Naive B cell (primary cell): Measurements from ENCODE around the gene HCFC2. TPM values are rescaled to one million over a fixed set of nuclear protein-coding genes. Genes with fewer than 3 reads are reported as not detected.

Experiments used
- ATAC-seq, 2 donors: fragments of 150-1000 bp; cut with Tn5 transposase; 2 replicates each; pipeline ENCODE4 v1.10.0; 2021; ENCODE audit warnings: low read depth in 2 of 2, mild to moderate bottlenecking in 2 of 2, moderate library complexity in 2 of 2
- DNase-seq: peaks from one replicate; pipeline ENCODE4 v3.0.0; 2022
- H3K27ac Mint-ChIP-seq, 6 donors: one replicate each; pipeline ENCODE4 v1.8.0; 2020 to 2022; ENCODE audit warnings: mild to moderate bottlenecking in 6 of 6, mixed read lengths in 6 of 6, moderate library complexity in 5 of 6, inconsistent platforms in 2 of 6
- H3K27me3 Mint-ChIP-seq, 3 donors: one replicate each; pipeline ENCODE4 v1.8.0; 2021 to 2022; ENCODE audit warnings: mixed read lengths in 3 of 3, mild to moderate bottlenecking in 1 of 3
- H3K36me3 Mint-ChIP-seq, 2 donors: one replicate each; pipeline ENCODE4 v1.8.0; 2020 to 2022; ENCODE audit warnings: mixed read lengths in 2 of 2, inconsistent platforms in 1 of 2, mild to moderate bottlenecking in 1 of 2
- H3K4me1 Mint-ChIP-seq, 3 donors: one replicate each; pipeline ENCODE4 v1.8.0; 2020 to 2022; ENCODE audit warnings: mixed read lengths in 3 of 3, inconsistent platforms in 1 of 3, mild to moderate bottlenecking in 1 of 3, moderate library complexity in 1 of 3
- H3K4me3 Mint-ChIP-seq, 8 donors: one replicate each; pipeline ENCODE4 v1.8.0; 2020 to 2022; ENCODE audit warnings: mild to moderate bottlenecking in 8 of 8, mixed read lengths in 8 of 8, moderate library complexity in 8 of 8, inconsistent platforms in 2 of 8
- H3K9me3 Mint-ChIP-seq, 7 donors: one replicate each; pipeline ENCODE4 v1.8.0; 2020 to 2022; ENCODE audit warnings: mixed read lengths in 7 of 7, mild to moderate bottlenecking in 5 of 7, inconsistent platforms in 2 of 7, moderate library complexity in 1 of 7
- polyA plus RNA-seq, 6 donors: library from polyadenylated mRNA; unstranded; fragments of 300-500 nt; fragmentation: Illumina TruSeq; gene quantifications; one replicate each; pipeline ENCODE4 v1.2.3, GENCODE V29; 2021; ENCODE audit warnings: low read depth in 6 of 6

The HCFC2 gene
- polyA plus RNA-seq, 6 donors from 2014 or later: 2.6 to 11.5 (median 6.4) TPM

DNA sequence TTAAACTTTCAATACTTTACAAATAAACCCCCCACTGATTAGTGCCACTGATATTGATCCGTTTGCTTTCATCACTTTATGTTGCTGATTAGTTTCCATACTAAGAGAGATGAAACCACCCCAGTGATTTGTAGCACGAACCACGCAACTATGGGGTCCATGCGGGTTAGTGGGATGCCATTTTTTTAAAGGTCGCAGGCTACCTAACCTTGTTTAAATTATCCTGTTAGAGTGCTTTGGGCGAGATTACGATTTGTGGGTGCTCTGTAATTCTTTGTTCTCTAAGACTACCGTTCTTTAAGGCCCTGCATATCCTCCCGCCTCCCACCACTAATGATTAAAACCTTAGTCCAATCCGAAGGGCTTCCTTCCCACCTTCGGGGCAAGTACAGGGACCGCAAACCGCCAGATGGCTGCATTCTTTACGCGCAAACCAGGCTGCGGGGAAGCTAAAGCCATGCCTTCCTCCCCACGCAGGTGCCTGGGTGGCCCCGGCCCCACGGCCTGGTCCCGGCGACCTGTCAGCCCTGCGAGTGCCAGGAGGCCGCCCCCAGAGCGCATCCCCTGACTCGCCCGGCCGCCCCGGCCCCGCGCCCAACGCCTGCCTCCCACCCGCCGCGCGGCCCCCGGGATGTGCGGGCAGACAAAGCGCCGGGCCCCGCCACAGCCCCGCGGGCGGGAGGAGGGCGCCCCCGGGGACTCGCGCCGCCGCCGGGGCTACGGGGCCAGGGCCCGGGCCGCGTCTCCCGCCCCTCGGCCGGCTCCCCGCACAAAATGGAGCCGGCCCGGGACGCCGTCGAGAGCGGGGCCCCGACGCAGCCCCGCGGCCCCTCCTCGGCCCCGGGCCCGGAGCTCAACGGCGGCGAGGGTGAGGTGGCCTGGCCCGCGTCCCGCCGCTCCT lies 72.9 kb downstream of the HCFC2 start:
- H3K36me3 Mint-ChIP-seq: peaks cover 0 to 5% of the 10 kb centered on the region in 2 donors
- ATAC-seq (peak; percentile 29 to 38), DNase-seq (peak; percentile 56)
- H3K27me3 Mint-ChIP-seq: no peaks in the 10 kb centered on the region
- peak overlapping the region; percentile 71 to 95 (median 90) for H3K4me3 Mint-ChIP-seq
- H3K4me1 Mint-ChIP-seq: peaks cover 4 to 25% (median 13%) of the 10 kb centered on the region in 3 donors
- no peaks in the 10 kb centered on the region for H3K9me3 Mint-ChIP-seq
- peak overlapping the region; percentile 73 to 94 (median 92) for H3K27ac Mint-ChIP-seq

DNA sequence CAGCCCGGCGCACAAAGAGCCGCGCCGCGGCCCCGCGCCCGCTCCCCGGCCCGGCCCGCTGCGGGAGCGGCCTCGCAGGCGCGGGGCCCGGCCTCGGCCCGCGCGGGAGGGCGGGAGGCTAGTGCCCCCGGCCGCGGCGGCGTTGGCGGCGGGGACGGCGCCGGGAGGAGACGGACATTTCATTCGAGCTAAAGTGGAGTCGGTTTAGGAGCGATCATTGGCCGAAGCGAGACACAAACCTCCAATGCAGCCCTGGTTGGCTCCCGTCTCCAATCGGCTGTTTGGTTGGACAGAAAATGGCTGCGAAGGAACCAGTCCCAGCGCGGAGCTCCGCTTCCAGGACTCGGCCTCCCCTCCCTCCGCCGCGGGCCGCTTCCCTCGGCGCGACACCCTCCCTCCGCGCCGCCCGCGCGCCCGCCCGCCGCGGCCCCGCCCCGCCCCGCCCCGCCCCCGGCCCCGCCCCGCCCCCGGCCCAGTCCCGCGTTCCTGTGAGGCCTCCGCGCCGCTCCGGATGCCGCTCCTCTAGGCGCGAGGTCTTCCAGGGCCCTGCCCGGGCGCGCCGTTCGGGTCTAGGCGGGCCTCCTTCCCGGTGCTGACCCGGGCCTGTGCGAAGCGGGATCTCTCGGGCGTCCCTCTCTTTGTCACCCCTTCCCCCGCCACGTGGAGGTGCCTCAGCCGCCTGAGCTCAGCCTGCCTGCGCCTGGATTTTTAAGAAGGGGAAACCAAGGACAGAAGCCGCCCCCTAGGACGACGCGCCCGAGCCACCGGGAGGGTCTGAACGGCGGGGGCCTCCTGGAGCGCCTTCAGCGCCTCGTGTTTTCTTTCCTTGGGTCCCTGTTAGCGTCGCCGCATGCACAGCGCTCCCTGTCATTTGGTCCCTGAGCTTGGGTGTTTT lies 73.8 kb downstream of the HCFC2 start, which contains the start of gene NFYB:
Gene NFYB (minus strand): TSS at position 309 of the 895 bp plus-strand sequence. CDS start 2,757 bp downstream, outside the sequence.
- Mint-ChIP-seq H3K4me3 (peak within 1 kb of the TSS; percentile 73 to 95 (median 90)), H3K27me3 (peaks cover 0 to under 1% (median 0%) of the 10 kb centered on the region in 3 donors), H3K27ac (peak within 1 kb of the TSS; percentile 73 to 94 (median 92)), H3K4me1 (peaks cover 0 to 21% (median 7%) of the 10 kb centered on the region in 3 donors), H3K36me3 (no peaks in the 10 kb centered on the region), H3K9me3 (no peaks in the 10 kb centered on the region)
- DNase-seq (peak; percentile 94), ATAC-seq (peak; percentile 92 to 94)

DNA sequence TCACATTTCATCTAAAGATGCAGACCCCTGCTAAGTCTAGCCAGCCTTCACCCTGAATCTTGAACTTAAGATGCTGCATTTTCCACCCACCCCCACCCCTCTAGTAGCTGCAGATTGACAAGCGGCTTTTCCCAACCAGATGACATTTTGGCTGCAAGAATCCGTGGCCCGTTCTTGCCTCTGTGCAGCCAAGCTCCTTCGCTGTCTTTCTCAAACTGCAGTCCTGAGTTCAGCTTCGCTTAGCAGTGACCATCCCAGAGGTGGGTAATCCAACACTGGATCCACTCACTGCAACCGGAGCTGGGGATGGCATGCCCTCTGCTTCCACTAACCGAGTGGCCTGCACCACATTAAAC lies 74.4 kb downstream of the HCFC2 start:
- Mint-ChIP-seq H3K27ac (peak overlapping the region in 1 of 6 donors; percentile 43), H3K36me3 (no peaks in the 10 kb centered on the region), H3K4me3 (peak overlapping the region; percentile 67 to 86 (median 76)), H3K9me3 (peaks cover 0 to 2% (median 0%) of the 10 kb centered on the region in 7 donors), H3K4me1 (peaks cover 0 to 21% (median 7%) of the 10 kb centered on the region in 3 donors), H3K27me3 (peaks cover 0 to 6% (median 0%) of the 10 kb centered on the region in 3 donors)
- DNase-seq (no peak), ATAC-seq (no peak)

DNA sequence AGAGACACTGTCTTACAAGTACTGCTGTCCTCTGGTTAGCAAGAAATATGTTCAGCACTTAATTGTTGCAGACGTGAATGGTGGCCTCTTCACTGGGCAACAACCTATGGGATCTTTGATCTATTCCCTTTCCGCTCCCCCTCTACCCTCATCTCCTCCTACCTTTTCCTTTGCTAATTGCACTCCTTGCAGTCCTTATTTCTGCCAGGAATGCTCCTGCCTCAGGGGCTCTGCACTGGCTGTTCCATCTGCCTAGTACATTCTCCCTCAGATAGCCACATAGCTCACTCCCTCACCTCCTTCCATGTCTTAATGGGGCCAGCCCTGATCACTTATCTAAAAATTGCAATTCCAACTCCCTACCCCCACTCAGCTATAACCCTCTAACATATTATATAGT lies 78.2 kb downstream of the HCFC2 start:
- H3K36me3 Mint-ChIP-seq: no peaks in the 10 kb centered on the region
- peaks cover 0 to 6% (median 0%) of the 10 kb centered on the region in 3 donors for H3K27me3 Mint-ChIP-seq
- peaks cover 0 to 8% (median 0%) of the 10 kb centered on the region in 7 donors for H3K9me3 Mint-ChIP-seq
- H3K4me1 Mint-ChIP-seq: peaks cover 0 to 5% (median 0%) of the 10 kb centered on the region in 3 donors
- ATAC-seq (no peak), DNase-seq (no peak)
- peak overlapping the region in 1 of 8 donors; percentile 36 for H3K4me3 Mint-ChIP-seq
- H3K27ac Mint-ChIP-seq: no peak overlapping the region

DNA sequence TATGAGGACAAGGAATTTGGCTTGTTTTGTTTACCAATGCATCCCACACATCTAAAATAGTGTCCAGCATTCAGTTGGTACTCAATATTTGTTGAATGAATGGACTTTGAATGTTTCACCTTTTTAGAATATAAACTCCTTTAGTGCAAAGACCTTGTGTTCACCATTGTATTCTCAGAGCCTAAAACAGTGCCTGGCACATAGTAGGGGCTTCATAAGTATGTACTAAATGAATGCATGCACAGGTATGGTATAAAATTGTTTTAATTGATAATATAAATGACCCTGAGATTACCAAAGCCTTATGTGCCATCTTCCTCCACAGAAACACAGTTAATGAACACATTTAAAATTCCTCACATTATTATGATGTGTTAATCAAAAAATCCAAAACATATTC lies 78.7 kb downstream of the HCFC2 start:
- ATAC-seq (no peak), DNase-seq (no peak)
- no peaks in the 10 kb centered on the region for H3K36me3 Mint-ChIP-seq
- H3K4me1 Mint-ChIP-seq: peaks cover 0 to 5% (median 0%) of the 10 kb centered on the region in 3 donors
- no peak overlapping the region for H3K27ac Mint-ChIP-seq
- H3K4me3 Mint-ChIP-seq: peak overlapping the region in 1 of 8 donors; percentile 27
- H3K27me3 Mint-ChIP-seq: peaks cover 0 to 6% (median 0%) of the 10 kb centered on the region in 3 donors
- H3K9me3 Mint-ChIP-seq: peaks cover 0 to 8% (median 0%) of the 10 kb centered on the region in 7 donors

DNA sequence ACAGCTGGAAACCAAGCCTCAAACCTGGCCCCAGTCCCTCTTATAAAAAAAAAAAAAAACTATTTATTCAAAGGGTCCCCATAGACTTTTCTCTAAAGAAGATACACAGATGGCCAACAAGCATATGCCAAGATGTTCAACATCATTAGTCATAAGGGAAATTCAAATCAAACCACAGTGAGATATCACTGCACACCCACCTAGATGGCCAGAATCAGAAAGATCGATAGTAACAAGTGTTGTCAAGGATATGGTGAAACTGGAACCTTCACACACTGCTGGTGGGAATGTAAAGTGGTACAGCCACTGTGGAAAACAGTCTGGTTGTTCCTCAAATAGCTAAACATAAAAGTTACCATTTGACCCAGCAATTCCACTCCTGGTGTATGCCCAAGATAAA lies 79.6 kb downstream of the HCFC2 start:
- H3K27ac Mint-ChIP-seq: no peak overlapping the region
- peaks cover 0 to 5% (median 0%) of the 10 kb centered on the region in 3 donors for H3K4me1 Mint-ChIP-seq
- peaks cover 0 to 8% (median 6%) of the 10 kb centered on the region in 3 donors for H3K27me3 Mint-ChIP-seq
- H3K36me3 Mint-ChIP-seq: no peaks in the 10 kb centered on the region
- H3K4me3 Mint-ChIP-seq: no peak overlapping the region
- peaks cover 0 to 8% (median 0%) of the 10 kb centered on the region in 7 donors for H3K9me3 Mint-ChIP-seq
- DNase-seq (no peak), ATAC-seq (no peak)

DNA sequence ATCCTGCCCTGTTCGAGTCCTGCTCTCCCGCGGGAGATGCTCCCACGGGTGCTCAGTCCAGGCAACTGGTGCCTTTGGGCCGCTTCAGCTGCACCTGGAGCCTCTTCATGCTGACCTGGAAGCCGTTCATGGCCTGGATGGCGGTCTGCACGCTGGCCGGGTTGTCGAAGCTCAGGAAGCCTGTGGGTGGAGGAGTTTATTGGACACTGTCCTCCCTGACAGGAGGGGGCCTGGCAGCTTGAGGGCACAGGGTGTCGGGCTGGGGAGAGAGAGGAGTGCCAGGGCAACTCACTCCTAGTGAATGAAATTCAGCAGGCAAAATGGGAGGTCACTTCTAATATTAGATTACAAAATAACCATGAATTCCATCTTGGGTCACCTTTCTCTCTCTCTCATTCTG lies 83.0 kb downstream of the HCFC2 start:
- H3K9me3 Mint-ChIP-seq: peaks cover 0 to 8% (median 0%) of the 10 kb centered on the region in 7 donors
- ATAC-seq (no peak), DNase-seq (no peak)
- no peak overlapping the region for H3K4me3 Mint-ChIP-seq
- H3K27me3 Mint-ChIP-seq: peaks cover 6 to 19% (median 11%) of the 10 kb centered on the region in 3 donors
- H3K36me3 Mint-ChIP-seq: no peaks in the 10 kb centered on the region
- H3K27ac Mint-ChIP-seq: no peak overlapping the region
- H3K4me1 Mint-ChIP-seq: no peaks in the 10 kb centered on the region

DNA sequence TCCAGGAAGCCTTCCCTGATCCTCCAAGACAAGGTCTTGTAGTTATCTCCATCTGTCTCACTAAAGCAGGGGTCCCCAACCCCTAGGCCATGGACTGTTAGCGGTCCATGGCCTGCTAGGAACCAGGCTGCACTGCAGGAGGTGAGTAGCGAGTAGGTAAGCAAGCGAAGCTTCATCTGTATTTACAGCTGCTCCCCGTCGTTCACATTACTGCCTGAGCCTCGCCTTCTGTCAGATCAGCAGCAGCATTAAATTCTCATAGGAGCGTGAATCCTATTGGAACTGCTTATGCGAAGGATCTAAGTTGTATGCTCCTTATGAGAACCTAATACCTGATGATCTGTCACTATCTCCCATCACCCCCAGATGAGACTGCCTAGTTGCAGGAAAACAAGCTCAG lies 86.1 kb downstream of the HCFC2 start:
- no peak overlapping the region for H3K27ac Mint-ChIP-seq
- H3K27me3 Mint-ChIP-seq: peaks cover 0 to 19% (median 11%) of the 10 kb centered on the region in 3 donors
- H3K36me3 Mint-ChIP-seq: no peaks in the 10 kb centered on the region
- H3K4me3 Mint-ChIP-seq: no peak overlapping the region
- H3K4me1 Mint-ChIP-seq: peaks cover 7 to 11% (median 11%) of the 10 kb centered on the region in 3 donors
- DNase-seq: no peak
- peaks cover 0 to 4% (median 0%) of the 10 kb centered on the region in 7 donors for H3K9me3 Mint-ChIP-seq
- no peak for ATAC-seq

DNA sequence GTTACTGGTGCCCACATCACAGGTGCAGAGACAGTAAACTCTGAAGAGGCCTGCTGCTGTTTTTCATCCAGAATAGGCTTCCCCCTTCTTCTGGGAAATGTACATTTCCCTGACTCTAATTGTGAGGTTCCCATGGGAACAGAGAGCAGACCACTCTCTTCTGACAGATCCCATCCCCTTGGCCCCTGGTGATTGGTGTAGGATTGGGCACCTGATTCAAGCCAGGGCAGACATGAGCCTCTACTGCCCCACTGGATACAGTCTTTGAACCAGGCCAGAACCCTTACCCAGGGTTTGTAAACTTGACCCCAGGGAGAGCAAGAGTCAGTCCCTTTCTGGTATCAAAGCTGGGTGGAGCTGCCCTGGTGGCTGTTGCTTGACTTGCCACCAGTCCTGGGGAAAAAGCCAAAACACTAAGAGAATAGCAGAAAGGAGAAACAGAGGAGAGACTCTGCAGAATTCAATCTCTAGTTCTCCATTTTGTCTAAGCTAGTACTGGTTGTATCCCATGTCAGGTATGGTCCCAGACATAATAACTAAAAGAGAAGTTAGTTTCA lies 88.4 kb downstream of the HCFC2 start:
- Mint-ChIP-seq H3K27me3 (peaks cover 0 to 19% (median 11%) of the 10 kb centered on the region in 3 donors), H3K27ac (peak overlapping the region in 3 of 6 donors; percentile 32 to 73 (median 40)), H3K4me3 (no peak overlapping the region), H3K36me3 (no peaks in the 10 kb centered on the region), H3K9me3 (no peaks in the 10 kb centered on the region), H3K4me1 (peaks cover 7 to 11% (median 11%) of the 10 kb centered on the region in 3 donors)
- no peak for ATAC-seq
- no peak for DNase-seq

DNA sequence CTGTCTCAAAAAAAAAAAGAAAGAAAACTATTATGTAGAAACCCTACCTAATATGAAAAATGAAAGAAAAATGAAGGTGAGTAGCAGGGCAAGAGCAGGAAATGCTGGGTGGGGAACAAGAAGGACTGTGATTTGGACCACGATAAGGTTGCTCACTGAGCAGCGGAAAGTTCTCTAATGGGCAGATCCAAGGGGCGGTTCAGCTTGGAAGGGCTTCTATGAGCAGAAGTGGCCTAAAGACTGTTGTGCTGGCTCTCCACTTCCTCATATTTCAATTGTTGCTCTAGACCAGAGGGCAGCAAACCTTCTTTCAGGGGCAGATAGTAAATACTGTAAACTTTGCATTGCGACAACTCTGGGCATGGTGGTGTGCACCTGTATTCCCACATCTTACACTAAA lies 90.0 kb downstream of the HCFC2 start:
- peak overlapping the region in 4 of 6 donors; percentile 21 to 84 (median 47) for H3K27ac Mint-ChIP-seq
- no peak for DNase-seq
- ATAC-seq: peak; percentile 81 to 90

DNA sequence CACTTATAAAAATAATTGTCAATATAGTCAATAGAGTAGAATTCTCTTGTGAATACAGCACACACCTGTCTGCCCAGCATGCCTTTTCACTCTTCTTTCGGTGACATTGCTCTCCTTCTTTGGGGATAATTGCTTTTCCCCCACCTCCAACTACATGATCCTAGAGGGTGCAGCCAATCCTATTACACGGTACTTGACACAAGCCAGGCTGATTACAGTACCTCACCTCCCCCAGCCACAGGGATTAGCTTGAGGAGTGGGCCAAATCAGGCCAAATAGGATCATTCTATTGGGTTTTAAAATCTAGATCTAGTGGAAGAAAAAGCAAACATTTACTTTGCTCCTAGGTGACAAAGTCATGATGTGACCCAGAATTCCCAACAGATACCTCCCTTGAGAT lies 90.5 kb downstream of the HCFC2 start:
- ATAC-seq: no peak
- Mint-ChIP-seq H3K27me3 (peaks cover 0 to 7% (median 1%) of the 10 kb centered on the region in 3 donors), H3K4me3 (no peak overlapping the region)

More for the DNA sequence above, 90.0 kb downstream of the HCFC2 start:
- no peaks in the 10 kb centered on the region for H3K9me3 Mint-ChIP-seq
- peaks cover 7 to 11% (median 11%) of the 10 kb centered on the region in 3 donors for H3K4me1 Mint-ChIP-seq
- peak overlapping the region in 2 of 8 donors; percentile 5 to 17 for H3K4me3 Mint-ChIP-seq
- H3K27me3 Mint-ChIP-seq: peaks cover 0 to 11% (median 7%) of the 10 kb centered on the region in 3 donors
- no peaks in the 10 kb centered on the region for H3K36me3 Mint-ChIP-seq

More for the DNA sequence above, 90.5 kb downstream of the HCFC2 start:
- peak overlapping the region in 2 of 6 donors; percentile 21 to 22 for H3K27ac Mint-ChIP-seq
- no peaks in the 10 kb centered on the region for H3K36me3 Mint-ChIP-seq
- DNase-seq: no peak
- H3K9me3 Mint-ChIP-seq: no peaks in the 10 kb centered on the region
- peaks cover 7 to 11% (median 11%) of the 10 kb centered on the region in 3 donors for H3K4me1 Mint-ChIP-seq
